Measurements from ENCODE around the gene CGNL1.

The CGNL1 gene

DNA sequence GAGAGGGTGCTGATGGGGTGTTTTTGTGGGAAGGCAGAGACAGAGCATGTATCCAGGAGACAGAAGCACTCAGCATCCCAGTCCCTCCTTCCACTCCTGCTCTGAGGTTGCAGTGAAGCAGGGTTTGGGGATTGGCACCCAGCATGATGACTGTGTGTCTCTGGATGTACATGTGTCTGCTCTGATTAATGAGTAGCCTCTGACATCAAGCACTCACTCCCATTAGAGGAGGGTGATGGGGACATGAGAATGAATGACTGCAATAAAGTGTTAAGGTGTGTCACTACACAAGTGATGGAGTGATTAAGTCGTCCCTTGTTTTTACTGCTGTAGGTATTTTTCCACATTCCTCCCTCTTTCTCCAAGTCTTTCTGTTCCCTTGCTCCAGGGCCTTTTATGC is 205.8 kb downstream of the CGNL1 start:
- peaks cover 0 to 33% (median 7%) of the 10 kb centered on the region in 10 experiments; a peak in 11 of 20 replicates for H3K4me1 ChIP-seq
- H3K4me2 ChIP-seq = no peak overlapping the region
- no peak overlapping the region for H3K9ac ChIP-seq
- peaks cover 9 to 19% (median 12%) of the 10 kb centered on the region in 11 experiments; a peak in 21 of 22 replicates for H3K9me3 ChIP-seq (replicated peaks in 1 of 11)
- H4K20me1 ChIP-seq = no peaks in the 10 kb centered on the region
- TF ChIP-seq Cebpa-rat (IDR thresholded peaks at IDR 0.05) = no peak
- H3K36me3 ChIP-seq = no peaks in the 10 kb centered on the region
- H3K27ac ChIP-seq = no peak overlapping the region
- no peak overlapping the region for H3K4me3 ChIP-seq
- no peaks in the 10 kb centered on the region for H3K27me3 ChIP-seq

DNA sequence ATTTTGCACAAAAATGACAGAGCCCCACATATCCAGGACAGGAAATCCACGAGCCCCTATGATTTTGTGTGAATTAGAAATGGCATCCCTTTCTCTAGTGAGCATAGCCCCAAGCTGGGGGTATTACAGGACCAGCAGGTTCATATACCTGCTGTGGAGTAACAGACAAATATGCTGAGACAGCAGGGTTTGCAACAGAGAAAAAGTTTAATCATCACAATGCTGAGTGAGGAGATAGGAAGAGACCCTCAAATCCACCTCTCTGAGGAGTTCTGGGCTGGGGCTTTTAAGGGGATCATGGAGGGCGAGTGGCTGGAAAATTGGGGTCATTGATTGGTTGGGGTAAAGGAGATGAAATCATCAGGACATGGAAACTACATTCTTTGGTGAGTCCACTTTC is 207.0 kb downstream of the CGNL1 start:
- H3K4me2 ChIP-seq = no peak overlapping the region
- H3K4me3 ChIP-seq = no peak overlapping the region
- peaks cover 0 to 34% (median 11%) of the 10 kb centered on the region in 10 experiments; a peak in 11 of 20 replicates for H3K4me1 ChIP-seq
- TF ChIP-seq Cebpa-rat (IDR thresholded peaks at IDR 0.05) = no peak
- H3K36me3 ChIP-seq = no peaks in the 10 kb centered on the region
- H3K27ac ChIP-seq = no peak overlapping the region
- peaks cover 9 to 19% (median 12%) of the 10 kb centered on the region in 11 experiments; a peak in 21 of 22 replicates for H3K9me3 ChIP-seq (replicated peaks in 1 of 11)
- H4K20me1 ChIP-seq = no peaks in the 10 kb centered on the region
- no peaks in the 10 kb centered on the region for H3K27me3 ChIP-seq
- no peak overlapping the region for H3K9ac ChIP-seq

DNA sequence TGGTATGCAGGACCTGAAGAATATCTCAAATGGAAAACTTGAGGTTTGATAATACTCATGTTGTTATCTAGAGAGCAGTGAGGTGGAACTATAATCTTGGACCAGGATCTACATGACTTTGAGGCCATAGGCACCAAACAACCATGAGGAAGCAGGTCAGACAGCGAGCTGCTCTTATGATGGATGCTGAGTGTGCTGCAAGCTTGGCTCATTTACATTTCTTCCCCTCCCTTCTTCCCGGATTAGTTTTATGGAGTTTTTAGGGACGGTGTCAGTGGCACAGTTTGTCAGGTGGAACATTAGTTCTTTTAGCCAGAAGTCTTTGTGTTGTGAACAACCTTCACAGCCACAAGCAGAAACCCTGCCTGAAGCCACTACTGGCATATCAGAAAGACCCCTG is 207.4 kb downstream of the CGNL1 start:
- Histone ChIP-seq H3K27ac (no peak overlapping the region), H3K27me3 (no peaks in the 10 kb centered on the region), H3K4me1 (peaks cover 0 to 34% (median 11%) of the 10 kb centered on the region in 10 experiments; a peak in 11 of 20 replicates), H3K9ac (no peak overlapping the region), H3K4me2 (no peak overlapping the region), H3K4me3 (no peak overlapping the region), H3K36me3 (no peaks in the 10 kb centered on the region), H3K9me3 (replicated peaks in 1 of 11) (peaks cover 9 to 19% (median 12%) of the 10 kb centered on the region in 11 experiments; a peak in 21 of 22 replicates), H4K20me1 (no peaks in the 10 kb centered on the region)
- no peak for TF ChIP-seq Cebpa-rat (IDR thresholded peaks at IDR 0.05)

DNA sequence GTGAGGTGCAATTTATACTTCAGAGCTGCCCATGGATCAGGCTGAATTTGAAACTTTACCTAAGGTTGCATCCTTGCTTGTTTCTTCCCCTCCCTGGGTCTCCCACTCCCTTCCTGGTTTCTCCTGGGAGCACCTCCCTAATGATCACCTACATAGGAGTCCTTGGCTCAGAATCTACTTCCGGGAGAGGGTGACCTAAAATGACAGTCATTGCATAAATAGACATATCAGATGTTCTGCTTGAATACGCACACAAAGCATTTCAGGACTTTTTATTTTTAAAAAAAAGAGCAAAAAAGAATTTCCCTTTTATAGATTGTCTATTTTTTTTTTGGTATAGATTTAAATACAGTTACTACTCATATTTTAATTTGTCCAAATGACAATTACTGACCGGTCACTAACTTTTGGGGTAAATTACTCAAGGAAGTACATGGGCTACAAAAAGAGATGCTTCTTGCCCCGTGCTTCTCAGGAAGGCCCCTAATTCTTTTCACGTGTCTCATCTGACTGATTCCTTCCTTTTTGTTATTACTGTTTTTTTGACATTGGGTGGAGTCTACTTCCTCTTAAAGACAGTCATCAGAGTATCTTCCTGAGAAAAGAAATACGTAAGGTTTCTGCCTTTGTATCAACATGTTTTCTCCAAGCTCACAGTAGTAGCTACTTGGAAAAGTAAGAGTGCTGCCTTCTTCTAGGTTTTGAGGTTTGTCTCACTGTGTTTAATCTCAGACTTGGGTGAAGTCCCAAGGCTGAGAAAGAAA is 210.5 kb downstream of the CGNL1 start:
- Histone ChIP-seq H3K9ac (peak overlapping the region in 2 of 11 experiments; percentile 24 to 38; a peak in 1 of 22 replicates), H3K27ac (peak overlapping the region in 5 of 11 experiments; percentile 28 to 75 (median 55); a peak in 10 of 22 replicates), H3K27me3 (peaks cover under 1 to 18% (median 14%) of the 10 kb centered on the region in 11 experiments; a peak in 21 of 22 replicates), H3K4me2 (peak overlapping the region in 6 of 11 experiments; percentile 11 to 78 (median 64); a peak in 12 of 22 replicates), H3K4me3 (no peak overlapping the region), H3K4me1 (peaks cover 0 to 54% (median 11%) of the 10 kb centered on the region in 10 experiments; a peak in 11 of 20 replicates), H3K9me3 (replicated peaks in 1 of 11) (peaks cover 10 to 28% (median 18%) of the 10 kb centered on the region in 11 experiments), H3K36me3 (no peaks in the 10 kb centered on the region), H4K20me1 (no peaks in the 10 kb centered on the region)
- TF ChIP-seq Cebpa-rat (IDR thresholded peaks at IDR 0.05) = no peak

DNA sequence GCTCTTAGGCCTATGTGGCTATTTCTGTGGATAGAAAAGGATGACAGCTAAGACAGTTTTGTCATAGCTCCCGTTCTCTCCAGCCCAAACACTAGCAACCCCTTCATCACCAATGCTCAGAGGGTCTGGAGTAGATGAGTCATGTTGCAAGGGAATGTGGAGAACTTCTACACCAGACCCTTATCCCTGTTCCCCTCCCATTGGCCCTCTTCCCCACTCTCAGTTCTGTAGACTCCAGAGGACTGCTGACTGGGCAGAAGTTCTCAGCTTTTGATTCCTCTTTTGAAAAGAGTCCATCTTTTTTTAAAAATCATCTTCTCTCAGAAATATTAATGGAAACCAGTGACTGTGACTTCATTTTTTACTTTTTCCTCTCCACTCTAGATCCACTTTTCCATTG is 213.0 kb downstream of the CGNL1 start:
- no peak for TF ChIP-seq Cebpa-rat (IDR thresholded peaks at IDR 0.05)
- H3K4me2 ChIP-seq = peak overlapping the region in 3 of 11 experiments; percentile 71 to 78 (median 73); a peak in 6 of 22 replicates
- peaks cover 10 to 31% (median 24%) of the 10 kb centered on the region in 11 experiments for H3K27me3 ChIP-seq

DNA sequence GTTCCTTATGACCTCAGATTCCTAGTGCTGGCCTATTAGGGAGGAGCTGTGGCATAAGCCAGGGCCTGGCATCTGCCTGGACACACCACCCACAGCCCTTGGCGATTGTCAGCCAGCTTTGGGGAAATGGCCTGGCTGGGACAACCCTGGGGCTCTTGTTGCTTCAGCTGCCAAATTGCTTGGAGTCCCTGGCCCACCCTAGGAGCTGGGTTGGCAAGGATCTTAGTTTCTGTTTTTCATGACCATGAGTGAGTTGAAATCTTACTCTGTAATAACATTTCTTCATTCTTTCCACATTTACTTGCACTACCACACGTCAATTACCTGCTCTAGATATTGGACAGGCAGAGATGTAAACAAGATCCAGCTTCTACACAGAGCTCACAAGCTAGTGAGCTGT is 213.4 kb downstream of the CGNL1 start:
- peaks cover 10 to 31% (median 24%) of the 10 kb centered on the region in 11 experiments for H3K27me3 ChIP-seq
- no peak overlapping the region for H3K4me3 ChIP-seq
- peak overlapping the region in 4 of 11 experiments; percentile 46 to 77 (median 67); a peak in 8 of 22 replicates for H3K27ac ChIP-seq
- peaks cover 0 to 56% (median 12%) of the 10 kb centered on the region in 10 experiments; a peak in 19 of 20 replicates for H3K4me1 ChIP-seq
- H3K36me3 ChIP-seq = no peaks in the 10 kb centered on the region
- H3K4me2 ChIP-seq = peak overlapping the region in 3 of 11 experiments; percentile 71 to 78 (median 73); a peak in 7 of 22 replicates
- H4K20me1 ChIP-seq = no peaks in the 10 kb centered on the region
- TF ChIP-seq Cebpa-rat (IDR thresholded peaks at IDR 0.05) = no peak
- peaks cover 0 to 27% (median 15%) of the 10 kb centered on the region in 11 experiments; a peak in 18 of 22 replicates for H3K9me3 ChIP-seq (replicated peaks in 1 of 11)
- H3K9ac ChIP-seq = peak overlapping the region in 2 of 11 experiments; percentile 47 to 49; a peak in 3 of 22 replicates

More for the DNA sequence above, 213.0 kb downstream of the CGNL1 start:
- peaks cover 0 to 26% (median 15%) of the 10 kb centered on the region in 11 experiments; a peak in 18 of 22 replicates for H3K9me3 ChIP-seq (replicated peaks in 1 of 11)
- H3K36me3 ChIP-seq = no peaks in the 10 kb centered on the region
- H3K9ac ChIP-seq = peak overlapping the region in 2 of 11 experiments; percentile 47 to 49; a peak in 2 of 22 replicates
- no peak overlapping the region for H3K4me3 ChIP-seq
- H3K4me1 ChIP-seq = peaks cover 0 to 54% (median 11%) of the 10 kb centered on the region in 10 experiments; a peak in 11 of 20 replicates
- H3K27ac ChIP-seq = peak overlapping the region in 4 of 11 experiments; percentile 46 to 77 (median 67); a peak in 8 of 22 replicates
- H4K20me1 ChIP-seq = no peaks in the 10 kb centered on the region

DNA sequence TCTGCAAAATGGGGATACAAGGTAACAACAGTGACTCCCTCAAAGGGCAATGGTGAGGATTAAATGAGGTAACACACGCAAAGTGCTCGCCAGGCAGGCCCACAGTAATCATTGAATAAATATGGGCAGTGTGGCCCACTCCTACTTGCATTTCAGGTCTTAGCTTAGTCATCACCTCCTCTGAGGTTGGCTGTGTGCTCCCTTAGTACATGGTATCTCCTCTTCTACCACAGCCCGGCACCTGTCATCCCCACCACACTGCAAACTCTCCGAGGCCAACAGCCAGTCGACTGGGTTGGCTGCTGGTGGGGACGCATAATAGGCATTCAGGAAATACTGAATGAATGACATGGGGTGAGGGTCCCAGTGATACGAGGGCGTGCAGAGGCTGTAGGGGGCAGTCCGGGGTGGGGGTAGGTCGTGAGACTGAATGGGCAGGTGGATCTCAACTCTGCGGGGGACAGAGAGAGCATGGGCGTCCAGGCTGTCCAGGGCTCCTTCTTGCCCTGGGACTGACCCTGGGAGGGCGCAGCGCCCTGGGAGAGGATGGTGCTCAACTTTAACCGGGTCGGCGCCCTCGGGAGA is 215.0 kb downstream of the CGNL1 start:
- no peak for TF ChIP-seq Cebpa-rat (IDR thresholded peaks at IDR 0.05)
- Histone ChIP-seq H3K9me3 (replicated peaks in 1 of 11) (peaks cover 0 to 27% (median 15%) of the 10 kb centered on the region in 11 experiments; a peak in 18 of 22 replicates), H4K20me1 (no peaks in the 10 kb centered on the region), H3K9ac (no peak overlapping the region), H3K27ac (no peak overlapping the region), H3K27me3 (peaks cover 10 to 31% (median 24%) of the 10 kb centered on the region in 11 experiments), H3K4me1 (peaks cover 7 to 60% (median 23%) of the 10 kb centered on the region in 10 experiments; a peak in 19 of 20 replicates), H3K4me2 (no peak overlapping the region), H3K36me3 (no peaks in the 10 kb centered on the region), H3K4me3 (no peak overlapping the region)

DNA sequence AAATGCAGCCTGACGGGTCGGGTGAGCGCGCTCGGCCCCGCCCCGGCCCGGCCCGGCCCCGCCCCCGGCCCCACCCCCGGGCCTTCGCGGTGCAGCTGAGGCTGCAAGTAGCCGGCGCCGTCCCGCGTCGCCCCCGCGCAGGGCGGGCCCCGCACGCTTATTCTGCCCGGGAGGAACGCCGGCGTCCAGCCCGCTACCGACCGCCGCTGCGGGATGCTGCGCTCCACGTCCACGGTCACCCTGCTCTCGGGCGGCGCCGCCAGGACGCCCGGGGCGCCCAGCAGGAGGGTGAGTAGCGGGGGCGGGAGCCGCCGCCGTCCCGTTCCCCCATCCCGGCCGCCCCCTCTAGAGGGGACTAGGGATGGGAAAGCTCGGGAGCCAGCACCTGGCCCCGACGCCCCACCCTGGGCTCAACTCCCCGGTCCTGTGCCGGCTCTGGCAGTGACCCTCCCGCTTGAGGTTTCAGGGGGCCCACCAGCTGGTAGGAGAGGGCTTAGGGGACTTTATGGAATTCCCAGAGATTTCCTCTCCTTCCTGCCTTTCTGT is 215.6 kb downstream of the CGNL1 start, which contains the start of gene MYZAP:
TSS of gene MYZAP (plus strand) at position 83 of the 546 bp plus-strand sequence. CDS start at position 214, 131 bp downstream.
- no peak within 1 kb of the TSS for H3K27ac ChIP-seq
- H3K36me3 ChIP-seq = no peaks in the 10 kb centered on the region
- H3K4me1 ChIP-seq = peaks cover 7 to 55% (median 19%) of the 10 kb centered on the region in 10 experiments; a peak in 19 of 20 replicates
- H3K9ac ChIP-seq = no peak within 1 kb of the TSS
- peaks cover 0 to 27% (median 15%) of the 10 kb centered on the region in 11 experiments; a peak in 18 of 22 replicates for H3K9me3 ChIP-seq (replicated peaks in 1 of 11)
- H3K4me3 ChIP-seq = no peak within 1 kb of the TSS
- no peaks in the 10 kb centered on the region for H4K20me1 ChIP-seq
- H3K4me2 ChIP-seq = peak within 1 kb of the TSS in 1 of 11 experiments; percentile 71; a peak in 2 of 22 replicates
- H3K27me3 ChIP-seq = peaks cover 10 to 31% (median 24%) of the 10 kb centered on the region in 11 experiments
- no peak for TF ChIP-seq Cebpa-rat (IDR thresholded peaks at IDR 0.05)

All from BLaER1 treated with 17β-estradiol and CSF1 and Interleukin-3, amounts not matched to agents 10 nM and 100 nM (cell line).